HepG2 (cell line): ENCODE data around the gene ECPAS. TPM values are rescaled to one million over a fixed set of nuclear protein-coding genes. Genes with fewer than 3 reads are reported as not detected.

ENCODE experiments used
- ADNP ChIP-seq: sonication (generic); formaldehyde crosslinking; IDR thresholded peaks from 2 replicates; pipeline ENCODE4 v1.4.0; 2020; ENCODE audit warnings: missing genetic modification reagents
- ARID3A ChIP-seq: IDR thresholded peaks from 2 replicates; pipeline ENCODE4 v1.6.1; 2012; ENCODE audit warnings: low read depth, low read length, improper control_type of control experiment
- SAP130 ChIP-seq: IDR thresholded peaks from 2 replicates; pipeline ENCODE4 v1.6.1; 2016; ENCODE audit warnings: low read depth
- SNRNP70 ChIP-seq: fragments of 200-400 bp; formaldehyde crosslinking; IDR thresholded peaks from 2 replicates; pipeline ENCODE4 v1.6.1; 2017; ENCODE audit warnings: mild to moderate bottlenecking, low read depth, low read length, moderate library complexity
- SRY ChIP-seq: sonication (generic); formaldehyde crosslinking; IDR thresholded peaks from 2 replicates; pipeline ENCODE4 v1.8.0; 2022; ENCODE audit warnings: mild to moderate bottlenecking, missing genetic modification reagents
- ZFP36L2 ChIP-seq: sonication (generic); formaldehyde crosslinking; IDR thresholded peaks from 2 replicates; pipeline ENCODE4 v1.4.0; 2020; ENCODE audit warnings: missing genetic modification reagents
- ZFP82 ChIP-seq: sonication (generic); formaldehyde crosslinking; IDR thresholded peaks from 2 replicates; pipeline ENCODE4 v1.5.1; 2020; ENCODE audit warnings: mild to moderate bottlenecking, missing genetic modification reagents, borderline replicate concordance
- ZGPAT ChIP-seq: IDR thresholded peaks from 2 replicates; pipeline ENCODE4 v1.6.1; 2016; ENCODE audit warnings: mild to moderate bottlenecking
- ZNF563 ChIP-seq: sonication (generic); formaldehyde crosslinking; IDR thresholded peaks from 2 replicates; pipeline ENCODE4 v1.8.0; 2022; ENCODE audit warnings: mild to moderate bottlenecking, moderate library complexity, missing genetic modification reagents
- ZNF570 ChIP-seq: sonication (generic); formaldehyde crosslinking; IDR thresholded peaks from 2 replicates; pipeline ENCODE4 v1.4.0; 2020; ENCODE audit warnings: mild to moderate bottlenecking, missing genetic modification reagents, borderline replicate concordance
- ZNF609 ChIP-seq: sonication (generic); formaldehyde crosslinking; IDR thresholded peaks from 2 replicates; pipeline ENCODE4 v1.4.0; 2020; ENCODE audit warnings: mild to moderate bottlenecking, missing genetic modification reagents, borderline replicate concordance
- polyA plus RNA-seq, 8 experiments: library from polyadenylated mRNA; depleted of rRNA in 3 of 8; stranded (reverse) in 7 of 8; unstranded in 1 of 8; fragments of >200 nt; fragmentation: Illumina TruSeq in 4 of 8; extraction: Trizol in 4 of 8; gene quantifications; 2 replicates each; pipeline versions ENCODE4 v1.2.1 to v1.2.3, GENCODE V29; 2011 to 2016; ENCODE audit warnings: low read depth in 4 of 8, missing spikeins in 1 of 8, mixed read lengths in 1 of 8; ENCODE audit not compliant: insufficient read depth in 1 of 8
- total RNA-seq, 5 experiments: library from RNA; depleted of rRNA; stranded (reverse); fragments of >200 nt; fragmentation: Illumina TruSeq; extraction: Trizol; gene quantifications; 2 replicates each; pipeline ENCODE4 v1.2.3, GENCODE V29; 2016; ENCODE audit warnings: low read depth in 1 of 5
- TF ChIP-seq, protein P1 (sequence below): sonication (generic); formaldehyde crosslinking; IDR thresholded peaks from 2 replicates; pipeline ENCODE4 v1.8.1; 2023; ENCODE audit warnings: mild to moderate bottlenecking, missing genetic modification reagents, borderline replicate concordance
- TF ChIP-seq, protein P2 (sequence below): sonication (generic); formaldehyde crosslinking; IDR thresholded peaks from 2 replicates; pipeline ENCODE4 v1.8.0; 2022; ENCODE audit warnings: mild to moderate bottlenecking, missing genetic modification reagents, borderline replicate concordance
- TF ChIP-seq, protein P3 (sequence below): sonication (generic); formaldehyde crosslinking; IDR thresholded peaks from 2 replicates; pipeline ENCODE4 v1.8.1; 2023; ENCODE audit warnings: mild to moderate bottlenecking, inconsistent platforms, moderate library complexity, missing genetic modification reagents, borderline replicate concordance
- TF ChIP-seq, protein P4 (sequence below): sonication (generic); formaldehyde crosslinking; IDR thresholded peaks from 2 replicates; pipeline ENCODE4 v1.4.0; 2020; ENCODE audit warnings: low read depth, mild to moderate bottlenecking, missing genetic modification reagents
- TF ChIP-seq, protein P5 (sequence below): sonication (generic); formaldehyde crosslinking; conservative IDR thresholded peaks from 2 replicates; pipeline ENCODE4 v1.8.0; 2022; ENCODE audit warnings: missing genetic modification reagents

ECPAS gene
- total and polyA plus RNA-seq, 2 of the 13 experiments (the other 11 are each of a cell fraction or from before 2014, with no cell fraction given): 35.3 to 58.0 TPM

- no peak for TF ChIP-seq ZGPAT
- no peak for TF ChIP-seq ZNF570 (CRISPR knock-in tag)
- peak; percentile 63 for TF ChIP-seq SAP130 (CRISPR knock-in tag)
- no peak for TF ChIP-seq SNRNP70
- TF ChIP-seq ZNF563 (CRISPR knock-in tag): no peak
- TF ChIP-seq, protein P1, sequence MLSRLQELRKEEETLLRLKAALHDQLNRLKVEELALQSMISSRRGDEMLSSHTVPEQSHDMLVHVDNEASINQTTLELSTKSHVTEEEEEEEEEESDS (CRISPR knock-in tag): no peak
- TF ChIP-seq, protein P2, sequence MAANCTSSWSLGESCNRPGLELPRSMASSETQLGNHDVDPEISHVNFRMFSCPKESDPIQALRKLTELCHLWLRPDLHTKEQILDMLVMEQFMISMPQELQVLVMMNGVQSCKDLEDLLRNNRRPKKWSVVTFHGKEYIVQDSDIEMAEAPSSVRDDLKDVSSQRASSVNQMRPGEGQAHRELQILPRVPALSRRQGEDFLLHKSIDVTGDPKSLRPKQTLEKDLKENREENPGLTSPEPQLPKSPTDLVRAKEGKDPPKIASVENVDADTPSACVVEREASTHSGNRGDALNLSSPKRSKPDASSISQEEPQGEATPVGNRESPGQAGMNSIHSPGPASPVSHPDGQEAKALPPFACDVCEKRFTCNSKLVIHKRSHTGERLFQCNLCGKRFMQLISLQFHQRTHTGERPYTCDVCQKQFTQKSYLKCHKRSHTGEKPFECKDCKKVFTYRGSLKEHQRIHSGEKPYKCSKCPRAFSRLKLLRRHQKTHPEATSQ (CRISPR knock-in tag): no peak
- TF ChIP-seq ADNP (CRISPR knock-in tag): no peak
- no peak for TF ChIP-seq SRY (CRISPR knock-in tag)
- TF ChIP-seq, protein P3, sequence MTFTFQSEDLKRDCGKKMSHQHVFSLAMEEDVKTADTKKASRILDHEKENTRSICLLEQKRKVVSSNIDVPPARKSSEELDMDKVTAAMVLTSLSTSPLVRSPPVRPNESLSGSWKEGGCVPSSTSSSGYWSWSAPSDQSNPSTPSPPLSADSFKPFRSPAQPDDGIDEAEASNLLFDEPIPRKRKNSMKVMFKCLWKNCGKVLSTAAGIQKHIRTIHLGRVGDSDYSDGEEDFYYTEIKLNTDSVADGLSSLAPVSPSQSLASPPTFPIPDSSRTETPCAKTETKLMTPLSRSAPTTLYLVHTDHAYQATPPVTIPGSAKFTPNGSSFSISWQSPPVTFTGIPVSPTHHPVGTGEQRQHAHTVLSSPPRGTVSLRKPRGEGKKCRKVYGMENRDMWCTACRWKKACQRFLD (CRISPR knock-in tag): no peak
- TF ChIP-seq ZFP82 (CRISPR knock-in tag): no peak
- TF ChIP-seq ARID3A: peak; percentile 71
- TF ChIP-seq, protein P4, sequence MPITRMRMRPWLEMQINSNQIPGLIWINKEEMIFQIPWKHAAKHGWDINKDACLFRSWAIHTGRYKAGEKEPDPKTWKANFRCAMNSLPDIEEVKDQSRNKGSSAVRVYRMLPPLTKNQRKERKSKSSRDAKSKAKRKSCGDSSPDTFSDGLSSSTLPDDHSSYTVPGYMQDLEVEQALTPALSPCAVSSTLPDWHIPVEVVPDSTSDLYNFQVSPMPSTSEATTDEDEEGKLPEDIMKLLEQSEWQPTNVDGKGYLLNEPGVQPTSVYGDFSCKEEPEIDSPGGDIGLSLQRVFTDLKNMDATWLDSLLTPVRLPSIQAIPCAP: no peak
- TF ChIP-seq ZNF609: no peak
- TF ChIP-seq ZFP36L2 (CRISPR knock-in tag): no peak
- TF ChIP-seq, protein P5, sequence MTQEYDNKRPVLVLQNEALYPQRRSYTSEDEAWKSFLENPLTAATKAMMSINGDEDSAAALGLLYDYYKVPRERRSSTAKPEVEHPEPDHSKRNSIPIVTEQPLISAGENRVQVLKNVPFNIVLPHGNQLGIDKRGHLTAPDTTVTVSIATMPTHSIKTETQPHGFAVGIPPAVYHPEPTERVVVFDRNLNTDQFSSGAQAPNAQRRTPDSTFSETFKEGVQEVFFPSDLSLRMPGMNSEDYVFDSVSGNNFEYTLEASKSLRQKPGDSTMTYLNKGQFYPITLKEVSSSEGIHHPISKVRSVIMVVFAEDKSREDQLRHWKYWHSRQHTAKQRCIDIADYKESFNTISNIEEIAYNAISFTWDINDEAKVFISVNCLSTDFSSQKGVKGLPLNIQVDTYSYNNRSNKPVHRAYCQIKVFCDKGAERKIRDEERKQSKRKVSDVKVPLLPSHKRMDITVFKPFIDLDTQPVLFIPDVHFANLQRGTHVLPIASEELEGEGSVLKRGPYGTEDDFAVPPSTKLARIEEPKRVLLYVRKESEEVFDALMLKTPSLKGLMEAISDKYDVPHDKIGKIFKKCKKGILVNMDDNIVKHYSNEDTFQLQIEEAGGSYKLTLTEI: no peak
Observed at GRCh38 chr9:111429175-111429574, 55.0 kb downstream of the ECPAS start (continued).
